LoVo (cell line): Measurements from ENCODE around the gene GPATCH4.
"Not testable (repeated sequence)": the region's sequence is repeated elsewhere in the genome, so short reads cannot be mapped to it uniquely, and the experiment has no call there.

Experiments used
- DNase-seq: peaks from one replicate; pipeline ENCODE4 v3.0.0-alpha.2; 2016; ENCODE audit warnings: low spot score

Gene GPATCH4

DNA sequence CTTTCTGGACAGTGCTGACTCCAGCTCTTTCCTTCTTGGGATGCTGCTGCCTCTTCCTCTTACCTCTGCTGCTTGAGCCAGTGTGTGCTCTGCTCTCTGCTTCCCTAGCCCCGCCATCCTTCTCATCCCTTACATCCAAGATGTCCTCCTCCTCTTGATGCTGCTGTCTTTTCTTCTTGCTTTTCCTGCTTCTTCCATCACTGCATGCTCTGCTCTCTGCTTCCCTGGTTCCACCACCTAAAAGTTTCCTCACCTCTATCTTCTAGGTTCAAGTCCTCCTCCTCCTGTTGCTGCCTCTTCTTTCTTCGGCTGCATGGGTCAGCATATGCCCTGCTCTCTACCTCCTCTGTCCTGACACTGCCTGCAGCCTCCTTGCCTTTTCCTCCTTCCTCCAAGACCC lies 6.3 kb downstream of the GPATCH4 start:
- no peak for DNase-seq

DNA sequence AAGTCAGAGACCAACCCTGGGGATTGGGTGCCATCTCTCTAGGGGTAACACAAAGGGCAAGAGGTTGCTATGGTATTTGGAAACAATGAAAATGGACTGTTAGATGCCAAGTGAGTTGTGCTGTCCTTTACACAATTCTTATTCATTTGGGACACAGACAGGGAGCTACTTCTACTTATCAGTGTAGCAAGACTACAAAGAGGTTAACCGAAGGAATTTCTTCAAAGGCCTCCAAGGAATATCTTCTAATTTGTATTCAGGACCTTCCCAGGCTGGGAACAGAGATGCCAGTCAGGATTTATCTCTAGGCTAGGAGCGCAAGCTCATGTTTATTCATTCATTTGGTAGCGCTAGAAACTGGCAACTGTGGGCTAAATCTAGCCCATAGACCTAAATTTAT lies 7.1 kb downstream of the GPATCH4 start:
- DNase-seq, result no peak

DNA sequence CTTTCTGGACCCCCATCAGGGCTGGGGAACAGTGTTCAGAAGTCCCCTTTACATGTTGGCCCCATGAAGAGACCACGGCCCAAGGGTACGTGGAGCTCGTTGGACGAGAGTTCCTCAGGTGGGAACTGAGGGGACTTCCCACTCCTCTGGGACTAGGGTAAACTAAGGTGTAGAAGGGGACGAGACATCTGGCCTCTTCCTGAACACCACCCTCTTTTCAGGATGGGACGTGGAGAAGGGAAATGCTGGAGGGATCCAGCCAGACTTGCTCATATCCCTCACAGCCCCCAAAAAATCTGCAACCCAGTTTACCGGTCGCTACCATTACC lies 7.7 kb downstream of the GPATCH4 start:
- no peak for DNase-seq

DNA sequence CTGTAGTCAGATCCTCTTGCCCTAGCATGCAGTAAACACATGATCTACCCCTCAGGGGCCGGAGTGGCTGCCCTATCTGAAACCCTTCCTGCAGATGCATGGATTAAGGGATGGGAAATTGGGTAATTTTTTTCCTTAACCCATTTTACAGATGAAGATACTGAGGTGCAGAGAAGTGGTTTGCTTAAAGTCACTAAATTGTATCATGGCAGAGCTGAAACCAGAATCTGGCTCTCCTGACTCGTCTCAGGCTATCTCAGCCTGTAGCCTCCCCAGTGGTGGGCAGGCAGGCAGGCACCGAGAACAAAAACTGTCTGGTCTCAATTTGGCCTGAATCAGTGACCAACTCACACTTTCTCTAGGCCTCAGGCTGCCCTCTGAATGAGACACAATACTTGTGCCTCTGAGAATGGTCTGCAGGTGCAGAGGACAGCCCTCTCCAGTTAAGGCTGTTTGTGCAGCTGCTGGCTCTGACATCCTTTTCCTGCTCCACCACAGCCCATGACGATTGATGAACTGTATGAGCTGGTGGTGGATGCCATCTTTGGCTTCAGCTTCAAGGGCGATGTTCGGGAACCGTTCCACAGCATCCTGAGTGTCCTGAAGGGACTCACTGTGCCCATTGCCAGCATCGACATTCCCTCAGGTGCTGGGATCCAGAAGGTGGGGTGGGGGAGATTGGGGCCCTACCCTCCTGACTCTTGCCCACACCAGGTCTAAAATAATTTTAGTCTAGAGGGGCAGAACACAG lies 8.2 kb downstream of the GPATCH4 start:
- no peak for DNase-seq

DNA sequence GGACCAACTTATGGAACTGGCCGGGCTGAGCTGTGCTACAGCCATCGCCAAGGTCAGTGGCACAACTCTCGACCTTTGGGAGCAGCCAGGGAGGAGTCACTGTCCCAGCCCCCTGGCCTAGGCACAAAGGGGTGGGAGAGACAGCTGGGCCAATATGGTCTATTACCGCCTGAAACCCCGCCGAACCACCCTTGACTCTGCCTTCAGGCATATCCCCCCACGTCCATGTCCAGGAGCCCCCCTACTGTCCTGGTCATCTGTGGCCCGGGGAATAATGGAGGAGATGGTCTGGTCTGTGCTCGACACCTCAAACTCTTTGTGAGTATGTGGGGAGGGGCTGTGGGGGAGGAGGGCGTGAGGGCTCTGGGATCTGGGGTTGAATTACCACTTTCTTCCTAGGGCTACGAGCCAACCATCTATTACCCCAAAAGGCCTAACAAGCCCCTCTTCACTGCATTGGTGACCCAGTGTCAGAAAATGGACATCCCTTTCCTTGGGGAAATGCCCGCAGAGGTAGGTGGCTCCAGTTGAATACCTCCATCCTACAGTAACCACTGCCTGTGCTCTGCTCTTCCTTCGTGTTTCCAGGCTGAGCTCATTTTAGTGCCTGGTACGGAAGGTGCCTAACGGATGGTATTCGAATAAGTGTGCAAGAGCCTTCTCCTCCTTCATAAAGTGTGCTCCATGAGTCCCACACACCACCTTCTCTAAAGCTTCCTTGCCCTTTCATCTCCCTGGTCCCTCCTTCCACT lies 8.9 kb downstream of the GPATCH4 start:
- DNase-seq, result no peak

DNA sequence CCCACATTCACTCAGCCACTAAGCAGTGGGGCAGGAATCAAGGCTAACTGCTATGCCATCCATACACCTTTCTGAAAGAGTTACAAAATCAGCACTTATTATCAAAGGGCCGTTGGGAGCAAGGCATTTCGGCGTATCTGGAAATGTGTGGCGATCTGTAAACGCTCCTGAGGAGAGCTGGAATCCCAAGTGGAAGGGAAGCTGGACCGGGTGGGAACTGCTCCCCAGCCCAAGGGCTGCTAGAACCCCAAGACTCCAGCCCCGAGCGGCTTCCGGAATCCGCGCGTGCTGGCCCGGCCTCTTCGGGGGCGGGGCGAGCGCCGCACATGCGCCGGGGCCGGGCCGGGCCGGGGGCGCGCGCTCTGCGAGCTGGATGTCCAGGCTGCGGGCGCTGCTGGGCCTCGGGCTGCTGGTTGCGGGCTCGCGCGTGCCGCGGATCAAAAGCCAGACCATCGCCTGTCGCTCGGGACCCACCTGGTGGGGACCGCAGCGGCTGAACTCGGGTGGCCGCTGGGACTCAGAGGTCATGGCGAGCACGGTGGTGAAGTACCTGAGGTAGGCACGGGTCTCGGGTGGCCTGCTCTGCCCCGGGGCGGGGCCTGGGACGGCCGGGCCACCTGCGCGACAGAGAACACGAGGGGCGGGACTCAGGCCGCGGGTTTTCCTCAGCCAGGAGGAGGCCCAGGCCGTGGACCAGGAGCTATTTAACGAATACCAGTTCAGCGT lies 9.7 kb downstream of the GPATCH4 start, which contains the start of gene NAXE:
Gene NAXE, plus strand, starts transcription at position 345 of the 726 bp plus-strand sequence. Its CDS starts 29 bp downstream, at position 374.
- DNase-seq, result peak; percentile 69

DNA sequence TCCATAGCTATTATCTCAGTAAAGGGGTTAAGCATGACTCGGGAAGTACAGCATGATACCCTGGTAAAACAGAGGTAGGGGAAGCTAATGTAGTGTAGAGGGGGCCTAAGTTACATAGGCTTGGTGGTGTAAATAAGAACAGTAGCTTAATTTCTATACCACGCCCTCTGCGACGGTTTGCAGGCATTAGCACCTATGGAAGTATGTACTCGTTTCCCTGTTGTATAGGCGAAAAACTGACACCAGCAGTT lies 10.2 kb downstream of the GPATCH4 start:
- no peak for DNase-seq

DNA sequence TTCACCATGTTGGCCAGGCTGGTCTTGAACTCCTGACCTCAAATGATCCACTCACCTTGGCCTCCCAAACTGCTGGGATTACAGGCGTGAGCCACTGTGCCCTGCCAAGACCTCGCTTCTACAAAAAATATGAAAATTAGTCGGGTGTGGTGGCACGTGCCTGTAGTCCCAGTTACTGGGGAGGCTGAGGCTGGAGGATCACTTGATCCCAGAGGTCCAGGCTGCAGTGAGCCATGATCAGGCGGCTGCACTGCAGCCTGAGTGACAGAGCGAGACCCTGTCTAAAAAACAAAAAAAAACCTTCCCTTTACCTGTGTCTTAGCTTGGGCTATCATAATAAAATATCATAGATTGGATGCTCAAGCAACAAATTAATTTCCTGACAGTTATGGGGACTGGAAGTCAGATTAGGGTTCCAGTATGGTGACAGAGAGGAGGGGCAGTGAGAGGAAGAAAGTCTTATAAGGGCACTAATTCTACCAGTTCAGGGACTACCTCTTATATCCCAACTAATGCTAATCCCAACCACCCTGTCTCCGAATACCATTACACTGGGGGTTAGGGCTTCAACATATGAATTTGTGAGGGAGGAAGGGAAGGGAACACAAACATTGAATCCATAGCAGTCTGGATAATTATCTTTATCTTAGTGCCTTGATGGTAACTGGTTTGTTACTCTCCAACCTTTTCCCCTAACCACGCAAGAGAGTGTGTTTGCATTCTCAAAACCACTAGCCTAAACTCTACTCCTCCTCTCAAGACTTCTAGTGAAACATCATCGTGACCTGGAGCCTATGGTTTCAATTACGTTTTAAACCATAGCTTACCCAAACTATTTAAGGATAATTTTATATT lies 10.7 kb downstream of the GPATCH4 start:
- no peak for DNase-seq

DNA sequence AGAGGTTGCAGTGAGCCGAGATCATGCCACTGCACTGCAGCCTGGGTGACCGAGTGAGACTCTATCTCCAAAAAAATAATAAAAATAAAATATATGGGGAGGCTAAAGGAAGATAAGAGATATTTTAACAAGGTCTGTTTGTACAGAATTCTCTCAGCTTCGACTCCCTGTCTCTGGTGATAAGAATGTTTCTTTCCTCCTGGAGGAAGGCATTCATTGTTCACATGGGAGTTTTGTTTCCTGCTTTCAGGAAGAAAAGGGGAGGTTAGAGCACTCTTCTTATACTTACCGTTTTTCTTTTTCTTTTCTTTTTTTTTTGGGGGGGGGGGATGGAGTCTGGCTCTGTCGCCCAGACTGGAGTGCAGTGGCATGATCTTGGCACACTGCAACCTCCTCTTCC lies 11.7 kb downstream of the GPATCH4 start:
- DNase-seq, result no peak

DNA sequence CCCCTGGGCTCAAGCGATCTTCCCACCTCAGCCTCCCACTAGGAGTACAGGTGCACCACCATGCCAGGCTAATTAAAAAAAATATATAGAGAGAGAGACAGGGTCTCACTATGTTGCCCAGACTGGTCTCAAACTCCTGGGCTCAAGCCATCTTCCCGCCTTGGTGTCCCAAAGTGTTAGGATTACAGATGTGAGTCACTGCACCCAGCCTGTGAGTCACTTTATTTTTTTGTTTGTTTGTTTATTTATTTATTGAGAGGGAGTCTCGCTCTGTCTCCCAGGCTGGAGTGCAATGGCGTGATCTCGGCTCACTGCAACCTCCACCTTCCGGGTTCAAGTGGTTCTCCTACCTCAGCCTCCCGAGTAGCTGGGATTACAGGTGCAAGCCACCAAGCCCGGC lies 13.4 kb downstream of the GPATCH4 start:
- not testable (repeated sequence) for DNase-seq

DNA sequence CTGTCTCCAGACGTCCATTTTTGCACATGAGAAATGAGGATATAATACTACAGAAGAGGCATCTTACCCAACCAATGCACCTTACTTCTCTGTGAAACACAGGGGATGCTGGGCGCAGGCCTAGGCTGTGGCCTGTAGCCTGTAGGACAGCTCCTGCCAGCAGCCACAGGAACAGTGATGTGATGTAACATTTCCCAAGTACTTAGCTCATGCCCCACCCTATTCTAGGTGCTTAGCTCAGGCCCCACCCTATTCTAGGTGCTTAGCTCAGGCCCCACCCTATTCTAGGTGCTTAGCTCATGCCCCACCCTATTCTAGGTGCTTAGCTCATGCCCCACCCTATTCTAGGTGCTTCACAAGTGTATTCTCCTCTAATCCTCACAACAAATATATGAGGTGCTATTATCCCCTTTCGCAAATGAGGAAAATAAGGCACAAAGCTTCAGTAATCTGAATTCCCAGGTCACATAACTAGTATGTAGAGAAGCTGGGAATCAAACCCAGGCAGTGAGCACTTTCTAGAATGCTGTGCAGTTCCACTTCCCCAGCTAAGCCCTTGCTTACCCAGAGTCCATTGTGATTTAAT lies 14.3 kb downstream of the GPATCH4 start:
- no peak for DNase-seq

DNA sequence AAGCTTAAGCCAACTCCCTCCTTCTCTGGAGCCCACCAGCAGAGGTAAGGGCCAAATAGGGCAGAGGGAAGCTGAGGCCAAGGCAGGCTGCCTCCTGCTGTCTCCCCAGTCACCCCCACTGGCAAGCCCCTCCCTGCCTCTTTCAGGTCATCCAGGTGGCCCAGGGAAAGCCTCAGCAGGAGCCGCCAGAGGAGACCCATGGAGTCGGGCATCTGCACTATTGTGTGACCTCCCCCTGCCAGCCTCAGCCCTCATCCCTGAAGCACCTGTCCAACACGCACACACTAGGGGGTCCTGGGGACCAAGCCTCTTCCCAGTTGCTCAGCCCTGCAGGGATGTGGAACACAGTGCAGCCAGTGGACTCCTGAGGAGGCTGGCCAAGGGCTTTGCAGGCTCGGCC lies 15.0 kb downstream of the GPATCH4 start:
- no peak for DNase-seq

DNA sequence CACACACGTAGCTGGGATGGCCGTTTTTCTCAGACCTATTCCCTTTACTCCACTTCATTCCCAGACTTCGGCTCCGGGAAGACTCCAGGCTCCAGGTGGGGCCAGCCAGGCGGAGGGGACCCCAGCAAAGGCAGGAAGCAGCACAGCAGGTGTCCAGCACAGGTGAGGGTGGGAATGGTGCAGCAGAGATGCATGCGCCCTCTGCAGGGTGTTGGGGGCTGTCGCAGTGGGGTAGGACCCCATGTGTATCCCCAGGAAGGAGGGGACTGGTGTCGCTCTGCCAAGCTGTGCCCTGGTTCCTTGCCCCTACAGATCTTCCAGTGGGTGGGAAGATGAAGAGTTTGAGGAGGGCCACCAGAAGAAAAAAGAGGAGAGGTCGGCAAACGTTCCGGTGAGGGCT lies 16.5 kb downstream of the GPATCH4 start:
- DNase-seq, result no peak

DNA sequence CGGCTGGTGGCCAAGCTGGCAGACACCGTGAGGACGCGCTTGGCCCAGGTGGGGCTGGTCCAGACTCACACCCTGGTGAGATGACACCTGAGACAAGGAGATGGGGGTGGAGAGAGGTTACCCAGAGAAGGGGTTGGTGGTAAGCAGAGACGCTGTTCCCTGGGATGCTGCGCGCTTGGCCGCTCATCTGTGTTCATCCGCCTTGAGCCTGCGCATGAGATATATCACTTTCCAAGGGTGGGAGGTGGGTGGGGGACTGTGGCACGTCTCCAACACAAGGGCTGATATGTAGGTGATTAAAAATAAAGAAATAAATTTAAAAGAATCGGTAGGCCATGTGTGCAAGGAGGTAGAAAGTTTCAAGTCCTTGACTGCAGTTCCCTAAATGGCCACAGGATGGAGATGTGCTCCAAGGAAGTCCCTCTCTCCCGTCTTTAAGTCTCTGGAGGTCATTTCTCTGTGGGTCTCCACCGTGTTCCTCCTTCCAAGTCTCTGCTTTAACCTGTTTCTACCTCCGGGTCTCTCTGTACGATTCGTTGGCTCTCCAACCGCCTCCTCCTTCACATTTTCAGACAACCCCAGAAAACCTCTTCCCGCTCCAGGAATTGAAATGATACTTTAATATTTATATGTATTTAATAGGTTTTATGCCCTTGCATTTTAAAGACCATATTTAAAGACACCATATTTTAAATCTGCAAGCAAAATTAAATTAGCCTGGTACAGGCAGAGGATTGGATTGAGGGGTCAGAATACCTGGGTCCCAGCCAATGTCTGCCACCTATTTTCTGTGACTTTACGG lies 17.3 kb downstream of the GPATCH4 start:
- DNase-seq, result peak; percentile 83

DNA sequence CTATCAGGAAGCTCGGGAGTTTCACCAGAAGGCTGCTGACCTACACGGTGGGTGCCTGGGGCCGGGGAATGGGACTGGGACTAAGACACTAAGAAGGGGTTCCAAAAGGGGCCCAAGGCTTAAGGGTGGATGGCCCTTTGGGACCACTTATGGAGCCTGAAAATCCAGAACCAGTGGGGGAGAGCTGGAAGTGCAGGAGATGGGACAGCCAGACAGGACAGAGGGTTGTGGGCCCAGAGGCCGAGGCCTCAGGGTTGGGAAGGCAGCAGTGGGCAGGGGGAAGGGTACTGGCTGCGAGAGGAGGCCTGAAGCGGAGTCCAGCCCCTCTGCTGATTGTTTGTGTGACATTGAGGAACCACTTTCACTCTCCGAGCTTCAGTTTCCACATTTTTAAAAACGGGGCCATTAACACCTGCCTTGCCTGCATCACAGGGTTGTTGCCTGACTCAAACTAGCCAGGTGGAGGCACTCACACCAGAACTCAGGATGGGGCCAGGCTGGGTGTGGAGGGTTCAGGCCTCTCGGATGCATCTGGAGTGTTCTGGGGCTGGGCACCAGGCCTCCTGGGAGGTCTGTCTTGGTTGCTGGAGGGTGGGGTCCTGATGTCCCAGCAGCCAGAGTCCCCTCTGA lies 18.8 kb downstream of the GPATCH4 start:
- DNase-seq, result no peak

DNA sequence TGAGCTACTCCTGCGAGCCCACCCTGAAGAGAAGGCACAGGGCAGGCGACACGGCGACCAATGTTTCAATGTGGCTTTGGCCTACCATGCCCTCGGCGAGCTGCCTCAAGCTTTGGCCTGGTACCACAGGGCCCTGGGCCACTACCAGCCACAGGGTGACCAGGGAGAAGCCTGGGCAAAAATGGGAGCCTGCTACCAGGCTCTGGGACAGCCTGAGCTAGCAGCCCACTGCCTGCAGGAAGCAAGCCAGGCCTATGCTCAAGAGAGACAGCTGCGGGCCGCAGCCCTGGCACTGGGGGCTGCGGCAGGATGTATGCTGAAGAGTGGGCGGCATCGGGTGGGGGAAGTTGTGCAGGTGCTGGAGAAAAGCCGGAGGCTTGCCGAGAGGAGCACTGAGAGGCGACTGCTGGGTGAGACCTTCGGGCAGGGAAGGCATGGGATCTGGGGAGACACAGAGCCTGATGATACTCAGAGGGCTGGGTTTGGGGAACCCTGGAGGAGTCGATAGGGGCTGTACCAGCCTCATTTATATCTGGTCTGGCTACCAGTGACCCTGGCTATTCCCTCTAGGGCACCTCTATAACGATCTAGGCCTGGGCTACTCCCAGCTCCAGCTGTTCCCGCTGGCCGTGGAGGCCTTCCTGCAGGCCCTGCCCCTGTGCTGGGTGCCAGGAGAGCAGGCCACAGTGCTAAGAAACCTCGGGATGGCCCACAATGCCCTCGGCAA lies 19.5 kb downstream of the GPATCH4 start:
- no peak for DNase-seq

DNA sequence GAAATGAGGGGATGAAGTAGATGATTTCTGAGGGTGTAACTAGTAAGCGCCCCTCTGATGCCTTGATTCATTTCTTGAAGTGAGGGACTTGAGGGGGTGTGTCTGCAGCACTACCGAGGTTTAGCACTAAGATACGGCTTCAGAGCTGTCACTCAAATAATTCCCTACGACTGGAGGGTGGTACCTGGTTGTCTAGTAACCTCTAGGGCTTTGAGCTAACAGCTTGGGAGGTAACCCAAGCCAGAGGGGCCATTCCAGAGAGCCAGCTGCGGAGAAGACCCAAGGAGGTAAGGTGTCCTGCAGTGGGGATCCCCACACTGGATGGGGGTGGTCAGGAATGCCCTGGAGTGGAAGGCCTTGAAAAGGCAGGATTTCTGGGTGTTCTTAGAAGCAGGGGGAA lies 21.8 kb downstream of the GPATCH4 start, which contains the start of gene TTC24:
Gene TTC24, plus strand, starts transcription at position 252 of the 400 bp plus-strand sequence. CDS start 1,642 bp downstream, outside the sequence.
- DNase-seq, result no peak

DNA sequence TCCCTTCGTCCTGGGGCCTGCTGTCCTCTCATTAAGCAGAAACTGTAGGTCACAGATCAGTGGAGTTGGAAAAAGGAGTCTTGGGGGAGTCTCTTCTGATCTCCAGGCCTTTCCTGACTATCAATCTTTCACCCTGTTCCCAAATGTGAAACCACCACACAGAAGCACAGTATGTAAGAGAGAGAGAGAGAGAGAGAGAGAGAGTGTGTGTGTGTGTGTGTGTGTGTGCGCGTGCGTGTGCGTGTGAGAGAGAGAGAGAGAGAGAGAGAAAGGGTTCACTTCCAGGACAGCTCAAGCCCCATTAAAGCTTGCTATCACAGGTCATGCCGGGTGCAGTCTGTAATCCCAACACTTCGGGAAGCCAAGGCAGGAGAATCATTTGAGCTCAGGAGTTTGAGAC lies 23.2 kb downstream of the GPATCH4 start:
- no peak for DNase-seq

DNA sequence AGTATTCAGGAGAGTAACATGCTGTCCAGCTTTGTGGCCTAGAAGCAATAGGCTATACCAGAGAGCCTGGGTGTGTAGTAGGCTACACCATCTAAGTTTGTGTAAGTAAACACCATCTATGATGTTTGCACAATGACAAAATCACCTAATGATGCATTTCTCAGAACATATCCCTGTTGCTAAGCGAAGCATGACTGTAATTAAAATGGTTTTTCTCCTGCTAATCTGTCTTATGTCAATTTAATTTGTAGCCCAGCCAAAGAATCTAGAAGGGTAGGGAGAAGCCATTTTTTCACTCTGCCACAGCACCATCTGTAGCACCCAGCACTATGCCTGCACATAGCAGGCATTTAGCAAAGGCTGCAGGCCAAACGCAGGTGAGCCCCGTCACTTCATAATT lies 23.7 kb downstream of the GPATCH4 start:
- no peak for DNase-seq
